ENCODE measurements around the gene STX3. TPM values are rescaled to one million over a fixed set of nuclear protein-coding genes. Genes with fewer than 3 reads are reported as not detected.
"Not testable (repeated sequence)": the region's sequence is repeated elsewhere in the genome, so short reads cannot be mapped to it uniquely, and the experiment has no call there.

Gene STX3
- total and polyA plus RNA-seq, 8 donors, result 12.1 to 21.5 (median 15.3) TPM

DNA sequence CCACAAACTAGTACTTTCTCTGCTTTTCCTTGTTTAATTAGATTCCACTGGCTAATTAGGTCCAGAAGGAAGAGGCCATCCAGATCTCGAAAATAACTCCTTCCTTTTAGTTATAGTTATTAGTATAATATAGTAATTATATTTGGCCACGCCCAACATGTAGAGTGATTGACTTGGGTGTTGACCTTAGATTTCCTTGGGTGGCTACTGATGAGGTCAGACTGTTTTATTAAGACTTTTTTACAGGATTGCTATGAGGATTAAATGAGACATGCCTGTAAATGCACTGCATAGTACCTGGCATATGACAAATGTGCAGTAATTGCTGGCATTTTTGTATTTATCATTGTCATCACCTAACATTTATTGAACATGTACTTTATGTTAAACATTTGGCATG lies 26.9 kb downstream of the STX3 start:
- WGBS, 2 donors, result 89 to 97% methylated on average over 2 of the region's 2 CpGs
- H3K36me3 ChIP-seq, result no peaks in the 10 kb centered on the region
- FAIRE-seq (no peak), ATAC-seq (no peak), DNase-seq (no peak)
- no peak overlapping the region for H3K4me3 ChIP-seq
- no peak overlapping the region for H3K27ac ChIP-seq
- peaks cover 8 to 27% (median 16%) of the 10 kb centered on the region in 3 donors for H3K4me1 ChIP-seq
- TF ChIP-seq, protein P1, sequence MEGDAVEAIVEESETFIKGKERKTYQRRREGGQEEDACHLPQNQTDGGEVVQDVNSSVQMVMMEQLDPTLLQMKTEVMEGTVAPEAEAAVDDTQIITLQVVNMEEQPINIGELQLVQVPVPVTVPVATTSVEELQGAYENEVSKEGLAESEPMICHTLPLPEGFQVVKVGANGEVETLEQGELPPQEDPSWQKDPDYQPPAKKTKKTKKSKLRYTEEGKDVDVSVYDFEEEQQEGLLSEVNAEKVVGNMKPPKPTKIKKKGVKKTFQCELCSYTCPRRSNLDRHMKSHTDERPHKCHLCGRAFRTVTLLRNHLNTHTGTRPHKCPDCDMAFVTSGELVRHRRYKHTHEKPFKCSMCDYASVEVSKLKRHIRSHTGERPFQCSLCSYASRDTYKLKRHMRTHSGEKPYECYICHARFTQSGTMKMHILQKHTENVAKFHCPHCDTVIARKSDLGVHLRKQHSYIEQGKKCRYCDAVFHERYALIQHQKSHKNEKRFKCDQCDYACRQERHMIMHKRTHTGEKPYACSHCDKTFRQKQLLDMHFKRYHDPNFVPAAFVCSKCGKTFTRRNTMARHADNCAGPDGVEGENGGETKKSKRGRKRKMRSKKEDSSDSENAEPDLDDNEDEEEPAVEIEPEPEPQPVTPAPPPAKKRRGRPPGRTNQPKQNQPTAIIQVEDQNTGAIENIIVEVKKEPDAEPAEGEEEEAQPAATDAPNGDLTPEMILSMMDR (IDR thresholded peaks at IDR 0.05), result no peak
- H3K9me3 ChIP-seq, result no peaks in the 10 kb centered on the region
- intact Hi-C loops (cut with DNase I), result no loop called here
- H3K27me3 ChIP-seq, result no peaks in the 10 kb centered on the region

DNA sequence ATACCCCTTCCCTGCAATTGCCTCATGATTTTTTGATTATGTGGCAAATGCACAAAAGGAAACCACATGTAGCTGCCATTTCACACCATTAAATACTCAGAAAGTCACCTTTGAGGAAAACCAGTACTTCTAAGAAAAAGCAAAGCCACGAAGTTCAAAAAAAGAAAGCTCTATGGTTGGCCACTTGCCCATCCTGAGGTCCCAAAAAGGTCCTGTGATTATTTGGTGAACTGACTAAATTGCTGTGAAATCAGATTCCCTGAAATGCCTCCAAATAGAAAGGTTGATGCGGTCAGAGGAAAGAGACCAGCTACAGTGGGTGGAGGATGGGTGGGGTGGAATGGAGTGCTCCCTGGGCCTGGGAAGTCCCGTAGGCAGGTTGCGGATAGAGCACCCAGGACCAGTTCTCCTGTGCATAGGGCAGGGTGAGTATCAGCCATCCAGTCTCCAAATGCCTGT lies 28.5 kb downstream of the STX3 start:
- H3K4me3 ChIP-seq, result no peak overlapping the region
- intact Hi-C loops (cut with DNase I), result no loop called here
- TF ChIP-seq, protein P1 (IDR thresholded peaks at IDR 0.05), result no peak
- WGBS, 2 donors, result 87 to 93% methylated on average over 4 of the region's 4 CpGs
- no peaks in the 10 kb centered on the region for H3K9me3 ChIP-seq
- FAIRE-seq (no peak), ATAC-seq (no peak), DNase-seq (no peak)
- no peaks in the 10 kb centered on the region for H3K27me3 ChIP-seq
- H3K27ac ChIP-seq, result no peak overlapping the region
- no peaks in the 10 kb centered on the region for H3K36me3 ChIP-seq
- H3K4me1 ChIP-seq, result peaks cover 15 to 22% (median 19%) of the 10 kb centered on the region in 3 donors

DNA sequence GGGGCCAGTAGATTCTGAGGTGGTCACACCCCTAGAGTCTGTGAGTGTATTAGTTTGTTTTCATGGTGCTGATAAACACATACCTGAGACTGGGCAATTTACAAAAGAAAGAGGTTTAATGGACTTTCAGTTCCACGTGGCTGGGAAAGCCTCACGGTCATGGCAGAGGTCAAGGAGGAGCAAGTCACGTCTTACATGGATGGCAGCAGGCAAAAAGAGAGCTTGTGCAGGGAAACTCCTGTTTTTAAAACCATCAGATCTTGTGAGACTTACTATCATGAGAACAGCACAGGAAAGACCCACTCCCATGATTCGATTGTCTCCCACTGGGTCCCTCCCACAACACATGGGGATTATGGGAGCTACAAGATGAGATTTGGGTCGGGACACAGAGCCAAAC lies 29.3 kb downstream of the STX3 start:
- WGBS, 2 donors, result 94% methylated on average over 5 of the region's 5 CpGs
- H3K9me3 ChIP-seq; H3K36me3 ChIP-seq; H3K27ac ChIP-seq; H3K27me3 ChIP-seq; intact Hi-C loops (cut with DNase I); DNase-seq; H3K4me3 ChIP-seq; ATAC-seq; FAIRE-seq: not testable (repeated sequence)
- peaks cover 15 to 19% (median 18%) of the 10 kb centered on the region in 3 donors for H3K4me1 ChIP-seq

DNA sequence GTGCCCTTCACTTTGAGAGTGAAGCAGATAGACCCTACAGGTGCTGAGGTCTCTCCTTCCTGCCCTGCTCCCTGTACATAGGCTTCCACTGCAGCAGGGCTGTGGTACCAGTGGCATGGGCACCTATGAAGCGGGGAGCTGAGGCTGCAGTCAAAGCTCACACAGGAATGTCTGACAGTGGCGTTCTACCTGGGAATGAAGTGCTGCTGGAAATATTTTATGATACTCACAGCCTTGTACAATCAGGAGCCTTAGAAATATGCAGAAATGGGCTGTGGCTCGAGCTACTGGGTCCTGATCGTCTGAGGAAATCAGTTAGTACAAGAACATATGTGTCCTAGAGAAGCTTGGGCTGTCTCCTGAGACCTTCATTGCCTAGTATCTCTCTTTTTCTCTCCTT lies 30.6 kb downstream of the STX3 start:
- no peaks in the 10 kb centered on the region for H3K36me3 ChIP-seq
- WGBS, 2 donors, result 94 to 99% methylated on average over 4 of the region's 4 CpGs
- no peak overlapping the region for H3K27ac ChIP-seq
- no peaks in the 10 kb centered on the region for H3K9me3 ChIP-seq
- intact Hi-C loops (cut with DNase I), result no loop called here
- no peaks in the 10 kb centered on the region for H3K27me3 ChIP-seq
- TF ChIP-seq, protein P1 (IDR thresholded peaks at IDR 0.05), result no peak
- DNase-seq, result no peak
- H3K4me1 ChIP-seq, result peaks cover 15 to 19% (median 18%) of the 10 kb centered on the region in 3 donors
- no peak overlapping the region for H3K4me3 ChIP-seq
- ATAC-seq, result no peak
- no peak for FAIRE-seq

DNA sequence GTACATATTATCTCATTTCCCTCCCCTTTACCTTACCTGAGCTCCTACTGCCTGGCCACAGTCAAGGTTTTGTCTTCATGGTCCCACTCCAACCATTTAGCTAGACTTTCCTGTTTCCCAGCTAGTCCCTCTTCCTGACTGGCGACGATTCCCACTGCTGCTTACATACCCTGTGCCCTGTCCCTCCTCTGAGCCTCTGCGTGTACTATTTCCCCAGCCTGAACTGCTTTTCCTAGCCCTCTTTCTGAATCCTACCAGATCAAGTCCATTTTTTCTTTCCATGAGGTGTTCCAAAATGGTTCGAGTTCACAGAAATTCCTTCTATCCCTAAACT lies 32.0 kb downstream of the STX3 start:
- 46 to 58% methylated on average over 4 of the region's 4 CpGs for WGBS, 2 donors
- Histone ChIP-seq H3K4me3 (no peak overlapping the region), H3K9me3 (no peaks in the 10 kb centered on the region), H3K4me1 (peaks cover 15 to 19% (median 18%) of the 10 kb centered on the region in 3 donors), H3K36me3 (peaks cover 0 to 9% (median 2%) of the 10 kb centered on the region in 3 donors), H3K27ac (peak overlapping the region; percentile 29 to 73 (median 41)), H3K27me3 (no peaks in the 10 kb centered on the region)
- intact Hi-C loops (cut with DNase I), result no loop called here
- TF ChIP-seq, protein P1 (IDR thresholded peaks at IDR 0.05), result no peak
- ATAC-seq (no peak), FAIRE-seq (no peak), DNase-seq (no peak)
